Gastroesophageal sphincter (tissue), 4 donors: ENCODE data around the gene CENPX. TPM values are rescaled to one million over a fixed set of nuclear protein-coding genes. Genes with fewer than 3 reads are reported as not detected.

Source experiments
- ATAC-seq: fragments of 150-250 bp; one replicate; pipeline ENCODE4 v1.9.1; 2016; ENCODE audit warnings: mild to moderate bottlenecking, moderate library complexity
- H3K27ac ChIP-seq, 4 donors: fragments of 200-600 bp; sonication (generic) in 3 of 4; 1 replicate in 3 of 4; 2 replicates in 1 of 4; pipeline ENCODE4 v1.5.1; 2016 to 2019
- H3K27me3 ChIP-seq: fragments of 200-600 bp; sonication (generic); one replicate; pipeline ENCODE4 v1.5.1; 2019
- H3K36me3 ChIP-seq, 2 donors: fragments of 200-600 bp; sonication (generic); one replicate each; pipeline ENCODE4 v1.5.1; 2019; ENCODE audit warnings: control low read depth in 1 of 2
- H3K4me1 ChIP-seq, 3 donors: fragments of 200-600 bp; sonication (generic); 1 replicate in 2 of 3; 2 replicates in 1 of 3; pipeline ENCODE4 v1.5.1; 2016 to 2019; ENCODE audit warnings: control low read depth in 2 of 3
- H3K4me3 ChIP-seq, 2 donors: fragments of 200-600 bp; sonication (generic); one replicate each; pipeline ENCODE4 v1.5.1; 2019; ENCODE audit warnings: mild to moderate bottlenecking in 1 of 2, moderate library complexity in 1 of 2
- H3K9me3 ChIP-seq, 3 donors: fragments of 200-600 bp; sonication (generic); one replicate each; pipeline ENCODE4 v1.5.1; 2017 to 2019; ENCODE audit warnings: control low read depth in 2 of 3
- CTCF ChIP-seq, 4 experiments: fragments of 200-600 bp in 2 of 4; fragments of 450-650 bp in 2 of 4; sonication (generic) in 1 of 4; IDR thresholded peaks; one replicate each; pipeline ENCODE4 v1.5.1; 2017 to 2019; ENCODE audit warnings: antibody characterized with exemption in 4 of 4, mild to moderate bottlenecking in 2 of 4, moderate library complexity in 2 of 4
- EP300 ChIP-seq: sonication (generic); formaldehyde crosslinking; IDR thresholded peaks from one replicate; pipeline ENCODE4 v1.6.1; 2017; ENCODE audit warnings: antibody characterized with exemption, mild to moderate bottlenecking
- POLR2A ChIP-seq, 2 donors: fragments of 450-650 bp; IDR thresholded peaks; one replicate each; pipeline ENCODE4 v1.6.1; 2017; ENCODE audit warnings: antibody characterized with exemption in 2 of 2, mild to moderate bottlenecking in 2 of 2, moderate library complexity in 1 of 2
- POLR2AphosphoS5 ChIP-seq: sonication (generic); formaldehyde crosslinking; IDR thresholded peaks from one replicate; pipeline ENCODE4 v1.6.1; 2017; ENCODE audit warnings: antibody characterized with exemption
- WGBS, 2 donors: methylation state at CpG; one replicate each; pipeline ENCODE4 v1.1.5; 2018; ENCODE audit warnings: low coverage in 1 of 2; 5-methylcytosine and 5-hydroxymethylcytosine counted together
- total RNA-seq, 4 donors: library from RNA; depleted of rRNA; stranded (reverse); fragments of >200 nt; gene quantifications; one replicate each; pipeline ENCODE4 v1.1.0, GENCODE V29; 2016

CENPX gene
- total RNA-seq, 4 donors from 2014 or later = 65.3 to 110 (median 78.8) TPM

GRCh38 chr17:82049521-82049971 is 26.9 kb upstream of the CENPX start:
- WGBS, 2 donors = no CpG with 5 or more reads among the region's 16 CpGs
- ATAC-seq = no peak
- Histone ChIP-seq H3K9me3 (no peaks in the 10 kb centered on the region), H3K27me3 (no peaks in the 10 kb centered on the region), H3K27ac (no peak overlapping the region), H3K4me3 (no peak overlapping the region), H3K4me1 (peaks cover 0 to 47% (median 26%) of the 10 kb centered on the region in 3 donors), H3K36me3 (peaks cover 0 to 55% of the 10 kb centered on the region in 2 donors)
- TF ChIP-seq POLR2AphosphoS5 (no peak), CTCF (IDR thresholded peaks at IDR 0.05) (no peak), POLR2A (IDR thresholded peaks at IDR 0.05) (no peak), EP300 (no peak)

GRCh38 chr17:82049106-82049505 is 26.4 kb upstream of the CENPX start:
- 58 to 60% methylated on average over 2 to 3 of the region's 8 CpGs for WGBS, 2 donors
- peaks cover 0 to 43% (median 26%) of the 10 kb centered on the region in 3 donors for H3K4me1 ChIP-seq
- no peak for ATAC-seq
- H3K36me3 ChIP-seq = peaks cover 0 to 50% of the 10 kb centered on the region in 2 donors
- H3K4me3 ChIP-seq = no peak overlapping the region
- H3K27me3 ChIP-seq = no peaks in the 10 kb centered on the region
- no peak for TF ChIP-seq CTCF (IDR thresholded peaks at IDR 0.05)
- TF ChIP-seq POLR2A (IDR thresholded peaks at IDR 0.05) = no peak
- no peak for TF ChIP-seq POLR2AphosphoS5
- no peak for TF ChIP-seq EP300
- H3K9me3 ChIP-seq = no peaks in the 10 kb centered on the region
- no peak overlapping the region for H3K27ac ChIP-seq

- Histone ChIP-seq H3K27me3 (no peaks in the 10 kb centered on the region), H3K4me3 (no peak overlapping the region), H3K9me3 (no peaks in the 10 kb centered on the region), H3K27ac (no peak overlapping the region), H3K36me3 (peaks cover 0 to 45% of the 10 kb centered on the region in 2 donors), H3K4me1 (peaks cover 0 to 37% (median 26%) of the 10 kb centered on the region in 3 donors)
- WGBS, 2 donors = 75% methylated on average over 6 of the region's 20 CpGs; no CpG with 5 or more reads in 1 of the 2 donors
- ATAC-seq = no peak
- TF ChIP-seq POLR2AphosphoS5 (no peak), POLR2A (IDR thresholded peaks at IDR 0.05) (no peak), EP300 (no peak)
Measured at GRCh38 chr17:82048571-82048971, 25.9 kb upstream of the CENPX start.

GRCh38 chr17:82047914-82048570 is 25.4 kb upstream of the CENPX start:
- 68 to 93% methylated on average over 3 to 5 of the region's 25 CpGs for WGBS, 2 donors

GRCh38 chr17:82047379-82047778 is 24.7 kb upstream of the CENPX start:
- 83 to 89% methylated on average over 12 to 15 of the region's 24 CpGs for WGBS, 2 donors
- Histone ChIP-seq H3K36me3 (peaks cover 0 to 40% of the 10 kb centered on the region in 2 donors), H3K9me3 (no peaks in the 10 kb centered on the region), H3K27ac (no peak overlapping the region), H3K4me1 (peaks cover 0 to 25% (median 15%) of the 10 kb centered on the region in 3 donors), H3K27me3 (no peaks in the 10 kb centered on the region), H3K4me3 (no peak overlapping the region)
- ATAC-seq = no peak
- TF ChIP-seq POLR2AphosphoS5 (no peak), POLR2A (IDR thresholded peaks at IDR 0.05) (no peak), CTCF (IDR thresholded peaks at IDR 0.05) (no peak), EP300 (no peak)

More at GRCh38 chr17:82047914-82048570, 25.4 kb upstream of the CENPX start:
- Histone ChIP-seq H3K27me3 (no peaks in the 10 kb centered on the region), H3K36me3 (peaks cover 0 to 40% of the 10 kb centered on the region in 2 donors), H3K4me1 (peaks cover 0 to 32% (median 22%) of the 10 kb centered on the region in 3 donors), H3K9me3 (no peaks in the 10 kb centered on the region), H3K27ac (no peak overlapping the region), H3K4me3 (no peak overlapping the region)
- TF ChIP-seq POLR2AphosphoS5 = no peak
- TF ChIP-seq EP300 = no peak
- TF ChIP-seq CTCF (IDR thresholded peaks at IDR 0.05) = no peak
- no peak for TF ChIP-seq POLR2A (IDR thresholded peaks at IDR 0.05)
- ATAC-seq = no peak
